Hepatocyte (in vitro differentiated cells): ENCODE measurements around the gene ADAMTSL1.

Source experiments
- EZH2 ChIP-seq: fragments of 200-600 bp; sonication (generic); IDR thresholded peaks from 2 replicates; pipeline ENCODE4 v1.6.1; 2016; ENCODE audit warnings: antibody characterized with exemption, mild to moderate bottlenecking, borderline replicate concordance
- TF ChIP-seq, protein P1 (sequence below): fragments of 200-600 bp; sonication (generic); IDR thresholded peaks from 2 replicates; pipeline ENCODE4 v1.5.1; 2016; ENCODE audit warnings: antibody characterized with exemption, mild to moderate bottlenecking; ENCODE audit not compliant: poor library complexity

DNA sequence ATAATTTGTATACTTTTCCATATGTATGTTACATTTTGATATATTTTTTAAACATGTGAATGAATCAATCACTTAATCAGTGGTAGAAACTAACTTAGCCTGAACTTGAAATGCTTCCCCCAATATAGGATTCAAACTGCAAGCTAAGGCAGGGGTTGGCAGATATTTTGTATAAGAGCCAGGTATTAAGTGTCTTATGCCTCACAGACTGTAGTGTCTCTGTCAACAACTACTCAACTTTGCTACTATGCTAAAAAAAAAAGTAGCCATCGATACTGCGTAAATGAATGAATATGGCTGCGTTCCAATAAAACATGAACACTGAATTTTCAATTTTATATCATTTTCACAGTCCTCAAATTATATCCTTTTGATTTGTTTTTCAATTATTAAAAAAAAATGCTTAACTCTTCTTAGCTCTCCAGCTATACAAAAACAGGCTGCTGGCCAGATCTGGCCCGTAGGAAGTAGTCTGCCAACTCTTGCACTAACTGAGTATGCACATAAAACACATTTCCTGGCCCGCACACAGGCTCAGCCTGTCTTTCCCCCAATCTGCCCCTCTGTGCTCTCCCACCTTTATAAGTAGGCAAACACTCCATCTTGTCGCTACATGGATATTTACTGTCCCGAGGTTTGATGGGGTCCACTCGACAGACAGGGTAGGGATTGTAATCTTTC lies 467.2 kb downstream of the ADAMTSL1 start:
- TF ChIP-seq EZH2: no peak
- TF ChIP-seq, protein P1, sequence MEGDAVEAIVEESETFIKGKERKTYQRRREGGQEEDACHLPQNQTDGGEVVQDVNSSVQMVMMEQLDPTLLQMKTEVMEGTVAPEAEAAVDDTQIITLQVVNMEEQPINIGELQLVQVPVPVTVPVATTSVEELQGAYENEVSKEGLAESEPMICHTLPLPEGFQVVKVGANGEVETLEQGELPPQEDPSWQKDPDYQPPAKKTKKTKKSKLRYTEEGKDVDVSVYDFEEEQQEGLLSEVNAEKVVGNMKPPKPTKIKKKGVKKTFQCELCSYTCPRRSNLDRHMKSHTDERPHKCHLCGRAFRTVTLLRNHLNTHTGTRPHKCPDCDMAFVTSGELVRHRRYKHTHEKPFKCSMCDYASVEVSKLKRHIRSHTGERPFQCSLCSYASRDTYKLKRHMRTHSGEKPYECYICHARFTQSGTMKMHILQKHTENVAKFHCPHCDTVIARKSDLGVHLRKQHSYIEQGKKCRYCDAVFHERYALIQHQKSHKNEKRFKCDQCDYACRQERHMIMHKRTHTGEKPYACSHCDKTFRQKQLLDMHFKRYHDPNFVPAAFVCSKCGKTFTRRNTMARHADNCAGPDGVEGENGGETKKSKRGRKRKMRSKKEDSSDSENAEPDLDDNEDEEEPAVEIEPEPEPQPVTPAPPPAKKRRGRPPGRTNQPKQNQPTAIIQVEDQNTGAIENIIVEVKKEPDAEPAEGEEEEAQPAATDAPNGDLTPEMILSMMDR: no peak
